Measurements from ENCODE around the gene S100A13.
A peak's percentile ranks its signal among the peaks of the same experiment; 100 is the strongest.
"Not testable (repeated sequence)": the region's sequence is repeated elsewhere in the genome, so short reads cannot be mapped to it uniquely, and the experiment has no call there.

The S100A13 gene

GRCh38 chr1:153648000-153648643, 20.8 kb upstream of the S100A13 start:
- DNase-seq (ENCODE audit: low spot score) = no peak

GRCh38 chr1:153647346-153647714, 20.0 kb upstream of the S100A13 start:
- DNase-seq (ENCODE audit: low spot score) = no peak

- no peak for DNase-seq (ENCODE audit: low spot score)
Measured at GRCh38 chr1:153646672-153647345, 19.5 kb upstream of the S100A13 start.

- no peak for DNase-seq (ENCODE audit: low spot score)
Measured at GRCh38 chr1:153643816-153644215, 16.5 kb upstream of the S100A13 start.

GRCh38 chr1:153643100-153643499, 15.8 kb upstream of the S100A13 start:
- DNase-seq (ENCODE audit: low spot score) = no peak

- no peak for DNase-seq (ENCODE audit: low spot score)
Measured at GRCh38 chr1:153642161-153642560, 14.9 kb upstream of the S100A13 start.

- DNase-seq (ENCODE audit: low spot score) = no peak
Measured at GRCh38 chr1:153640861-153641260, 13.6 kb upstream of the S100A13 start.

GRCh38 chr1:153640213-153640612, 12.9 kb upstream of the S100A13 start:
- DNase-seq (ENCODE audit: low spot score) = not testable (repeated sequence)

GRCh38 chr1:153639280-153639679, 12.0 kb upstream of the S100A13 start:
- DNase-seq (ENCODE audit: low spot score) = no peak

GRCh38 chr1:153638261-153638660, 11.0 kb upstream of the S100A13 start:
- DNase-seq (ENCODE audit: low spot score) = no peak

- DNase-seq (ENCODE audit: low spot score) = no peak
Measured at GRCh38 chr1:153636312-153636711, 9.0 kb upstream of the S100A13 start.

- no peak for DNase-seq (ENCODE audit: low spot score)
Measured at GRCh38 chr1:153635872-153636271, 8.6 kb upstream of the S100A13 start.

GRCh38 chr1:153633754-153634665, 6.7 kb upstream of the S100A13 start, which contains the start of gene CHTOP:
CHTOP (plus strand) TSS chr1:153634066; CDS start chr1:153636589, 2,523 bp downstream.
- peak; percentile 99 for DNase-seq (ENCODE audit: low spot score)

GRCh38 chr1:153633161-153633753, 6.0 kb upstream of the S100A13 start:
- DNase-seq (ENCODE audit: low spot score) = no peak

- DNase-seq (ENCODE audit: low spot score) = no peak
Measured at GRCh38 chr1:153631047-153632022, 4.0 kb upstream of the S100A13 start.

- no peak for DNase-seq (ENCODE audit: low spot score)
Measured at GRCh38 chr1:153630384-153630783, 3.1 kb upstream of the S100A13 start.

GRCh38 chr1:153629971-153630370, 2.7 kb upstream of the S100A13 start:
- no peak for DNase-seq (ENCODE audit: low spot score)

GRCh38 chr1:153629343-153629665, 2.0 kb upstream of the S100A13 start:
- no peak for DNase-seq (ENCODE audit: low spot score)

GRCh38 chr1:153628638-153629342, 1.5 kb upstream of the S100A13 start:
- DNase-seq (ENCODE audit: low spot score) = no peak
